H1 (cell line): Measurements from ENCODE around the gene ACSF3.

ENCODE experiments used
- BACH1 ChIP-seq: IDR thresholded peaks from 2 replicates; pipeline ENCODE4 v1.6.1; 2012; ENCODE audit warnings: low read length, improper control_type of control experiment
- EP300 ChIP-seq, 2 experiments: IDR thresholded peaks; 1 replicate in 1 of 2; 2 replicates in 1 of 2; pipeline ENCODE4 v1.6.1; 2011 to 2012; ENCODE audit warnings: low read depth in 2 of 2, low read length in 2 of 2, mild to moderate bottlenecking in 2 of 2, borderline replicate concordance in 1 of 2, inconsistent platforms in 1 of 2, moderate library complexity in 1 of 2
- EZH2 ChIP-seq: fragments of 200-600 bp; sonication (generic); IDR thresholded peaks from 2 replicates; pipeline ENCODE4 v1.7.1; 2012; ENCODE audit warnings: low read depth, mild to moderate bottlenecking, moderate library complexity, low read length, inconsistent platforms; ENCODE audit not compliant: severe bottlenecking
- JUND ChIP-seq: IDR thresholded peaks from 2 replicates; pipeline ENCODE4 v1.6.1; 2011; ENCODE audit warnings: mild to moderate bottlenecking, improper control_type of control experiment, low read length
- POLR2AphosphoS5 ChIP-seq: IDR thresholded peaks from 2 replicates; pipeline ENCODE4 v1.6.1; 2011; ENCODE audit warnings: low read depth, low read length
- SP1 ChIP-seq: IDR thresholded peaks from 2 replicates; pipeline ENCODE4 v1.6.1; 2011; ENCODE audit warnings: low read depth, low read length
- TCF12 ChIP-seq: IDR thresholded peaks from 2 replicates; pipeline ENCODE4 v1.6.1; 2011; ENCODE audit warnings: low read depth, mild to moderate bottlenecking, low read length
- ZNF274 ChIP-seq: IDR thresholded peaks from 2 replicates; pipeline ENCODE4 v1.7.0; 2012; ENCODE audit warnings: low read length, borderline replicate concordance; ENCODE audit errors: extremely low read depth
- TF ChIP-seq, protein P1 (sequence below), 3 experiments: IDR thresholded peaks; 1 replicate in 2 of 3; 2 replicates in 1 of 3; pipeline versions ENCODE4 v1.5.1 to v1.6.1; 2011; ENCODE audit warnings: low read length in 3 of 3, mild to moderate bottlenecking in 3 of 3, inconsistent platforms in 2 of 3, low read depth in 1 of 3, moderate library complexity in 1 of 3; ENCODE audit not compliant: insufficient read depth in 1 of 3; ENCODE audit errors: control extremely low read depth in 1 of 3

DNA sequence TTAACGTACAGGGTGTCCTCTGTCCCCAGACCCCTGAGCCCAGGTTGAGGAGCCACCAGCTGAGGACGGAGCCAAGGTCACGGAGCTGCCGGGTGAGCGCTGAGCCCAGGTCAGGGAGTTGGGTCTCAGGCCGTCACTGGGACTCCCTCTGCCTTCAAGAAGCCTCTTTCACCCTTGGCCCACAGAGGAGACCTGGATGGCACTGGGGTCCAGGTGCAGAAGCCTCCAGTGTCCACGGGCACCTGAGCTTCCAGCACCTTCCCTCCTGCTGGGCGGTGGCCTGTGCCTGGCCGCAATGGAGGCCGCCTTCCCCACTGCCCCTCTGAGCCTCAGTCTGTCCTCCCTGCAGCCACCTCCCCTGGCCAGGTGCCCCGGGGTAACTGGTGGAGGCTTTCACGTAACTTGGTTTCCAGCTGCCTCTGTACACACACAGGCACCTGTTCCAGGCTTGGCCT is 46.3 kb downstream of the ACSF3 start:
- TF ChIP-seq, protein P1, sequence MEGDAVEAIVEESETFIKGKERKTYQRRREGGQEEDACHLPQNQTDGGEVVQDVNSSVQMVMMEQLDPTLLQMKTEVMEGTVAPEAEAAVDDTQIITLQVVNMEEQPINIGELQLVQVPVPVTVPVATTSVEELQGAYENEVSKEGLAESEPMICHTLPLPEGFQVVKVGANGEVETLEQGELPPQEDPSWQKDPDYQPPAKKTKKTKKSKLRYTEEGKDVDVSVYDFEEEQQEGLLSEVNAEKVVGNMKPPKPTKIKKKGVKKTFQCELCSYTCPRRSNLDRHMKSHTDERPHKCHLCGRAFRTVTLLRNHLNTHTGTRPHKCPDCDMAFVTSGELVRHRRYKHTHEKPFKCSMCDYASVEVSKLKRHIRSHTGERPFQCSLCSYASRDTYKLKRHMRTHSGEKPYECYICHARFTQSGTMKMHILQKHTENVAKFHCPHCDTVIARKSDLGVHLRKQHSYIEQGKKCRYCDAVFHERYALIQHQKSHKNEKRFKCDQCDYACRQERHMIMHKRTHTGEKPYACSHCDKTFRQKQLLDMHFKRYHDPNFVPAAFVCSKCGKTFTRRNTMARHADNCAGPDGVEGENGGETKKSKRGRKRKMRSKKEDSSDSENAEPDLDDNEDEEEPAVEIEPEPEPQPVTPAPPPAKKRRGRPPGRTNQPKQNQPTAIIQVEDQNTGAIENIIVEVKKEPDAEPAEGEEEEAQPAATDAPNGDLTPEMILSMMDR (IDR thresholded peaks at IDR 0.05; ENCODE audit: control extremely low read depth in 1 of 3, insufficient read depth in 1 of 3, low read depth in 1 of 3, low read length in 3 of 3) = no peak
- TF ChIP-seq JUND (no peak), ZNF274 (no peak), SP1 (no peak), EZH2 (no peak), BACH1 (no peak), EP300 (IDR thresholded peaks at IDR 0.05; ENCODE audit: borderline replicate concordance in 1 of 2, low read depth in 2 of 2, low read length in 2 of 2) (no peak), POLR2AphosphoS5 (no peak), TCF12 (no peak)
